G401 (cell line): Measurements from ENCODE around the gene GALNT15. TPM values are rescaled to one million over a fixed set of nuclear protein-coding genes. Genes with fewer than 3 reads are reported as not detected.
A peak's percentile ranks its signal among the peaks of the same experiment; 100 is the strongest.

Experiments used
- DNase-seq: peaks from one replicate; pipeline ENCODE4 v3.0.0-alpha.2; 2015; ENCODE audit warnings: low spot score
- in situ Hi-C: cut with HindIII; loops from 2 replicates; pipeline ENCODE4 v1.10.0; 2016; ENCODE audit warnings: low sequenced_read_pairs, mixed read lengths
- total RNA-seq: library from RNA; depleted of rRNA; stranded (reverse); fragments of >200 nt; shearing (Covaris generic); gene quantifications from 2 replicates; pipeline ENCODE4 v1.2.3, GENCODE V29; 2014

The GALNT15 gene
- total RNA-seq, 1 experiment from 2014 or later: not detected

DNA sequence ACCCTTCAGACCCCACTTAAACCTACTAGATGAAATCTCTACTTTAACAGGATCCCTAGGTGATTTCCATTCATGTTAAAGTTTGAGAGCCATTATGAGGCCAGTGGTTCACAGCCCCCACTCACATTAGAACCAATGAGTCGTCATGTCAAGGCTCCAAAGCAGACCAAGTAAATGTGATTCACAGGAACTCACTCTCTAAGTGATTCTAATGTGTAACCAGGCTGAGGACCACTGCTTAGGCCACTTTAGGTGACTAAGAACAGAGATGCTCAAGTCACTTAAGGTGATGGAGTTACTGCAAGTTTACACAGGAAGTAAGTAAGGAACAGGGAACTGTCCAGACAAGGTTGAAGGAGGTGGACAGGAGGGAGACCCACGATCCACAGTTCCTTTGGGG lies 7.7 kb downstream of the GALNT15 start:
- DNase-seq: no peak
- in situ Hi-C loops: no loop called here

- in situ Hi-C loops: no loop called here
These were observed 8.1 kb downstream of the GALNT15 start for GRCh38 chr3:16182612-16183011.

GRCh38 chr3:16183082-16183481 lies 8.6 kb downstream of the GALNT15 start:
- no peak for DNase-seq
- in situ Hi-C loops: no loop called here

More at GRCh38 chr3:16182612-16183011, 8.1 kb downstream of the GALNT15 start:
- DNase-seq: no peak

DNA sequence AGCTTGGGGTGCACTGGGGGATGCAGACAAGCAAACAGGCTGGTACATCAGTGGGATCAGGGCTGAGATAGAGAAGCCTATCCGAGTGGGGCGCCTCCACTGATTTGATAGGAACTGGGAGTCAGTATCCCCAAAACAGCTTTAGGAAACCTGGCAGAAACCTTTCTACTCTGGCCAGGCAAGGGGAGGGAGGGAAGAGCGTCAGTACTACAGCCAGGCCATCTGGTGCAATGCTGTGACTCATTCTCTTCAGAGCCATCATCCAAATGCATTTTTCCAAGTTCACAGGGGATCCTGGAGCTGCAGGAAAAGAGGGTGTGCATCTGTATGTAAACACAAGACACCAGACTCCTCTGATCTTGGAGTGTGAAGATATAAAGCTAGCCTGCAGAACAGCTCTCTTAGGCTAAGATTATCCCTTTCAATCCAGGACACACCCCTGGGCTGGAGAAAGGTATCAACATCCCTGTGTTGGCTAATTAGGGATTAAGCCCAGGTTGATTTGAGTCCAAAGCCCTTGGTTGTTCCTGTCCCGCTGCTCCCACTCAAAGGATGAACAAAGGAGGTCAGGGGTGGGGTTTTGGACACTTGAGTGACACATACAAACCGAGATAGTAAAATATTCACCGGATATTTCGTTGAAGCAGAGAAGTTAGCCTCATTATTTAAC lies 9.3 kb downstream of the GALNT15 start:
- in situ Hi-C loops: no loop called here
- peak; percentile 98 for DNase-seq

- in situ Hi-C loops: no loop called here
- DNase-seq: no peak
These were observed 11.6 kb downstream of the GALNT15 start for GRCh38 chr3:16186086-16186485.

DNA sequence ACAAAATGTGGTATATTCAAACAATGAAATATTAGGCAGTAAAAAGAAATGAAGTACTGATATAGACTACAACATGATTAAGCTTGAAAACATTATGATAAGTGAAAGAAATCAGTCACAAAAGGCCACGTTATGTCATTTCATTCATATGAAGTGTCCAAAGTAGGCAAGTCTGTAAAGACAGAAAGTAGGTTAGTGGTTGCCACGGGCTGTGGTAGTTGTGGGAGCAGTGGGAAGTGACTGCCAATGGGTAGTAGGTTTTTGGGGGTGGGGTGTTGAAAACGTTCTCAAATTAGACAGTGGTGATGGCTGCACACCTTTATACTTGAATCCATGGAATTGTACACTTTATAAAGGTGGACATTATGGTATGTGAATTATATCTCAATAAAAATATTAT lies 12.1 kb downstream of the GALNT15 start:
- in situ Hi-C loops: no loop called here
- DNase-seq: no peak

DNA sequence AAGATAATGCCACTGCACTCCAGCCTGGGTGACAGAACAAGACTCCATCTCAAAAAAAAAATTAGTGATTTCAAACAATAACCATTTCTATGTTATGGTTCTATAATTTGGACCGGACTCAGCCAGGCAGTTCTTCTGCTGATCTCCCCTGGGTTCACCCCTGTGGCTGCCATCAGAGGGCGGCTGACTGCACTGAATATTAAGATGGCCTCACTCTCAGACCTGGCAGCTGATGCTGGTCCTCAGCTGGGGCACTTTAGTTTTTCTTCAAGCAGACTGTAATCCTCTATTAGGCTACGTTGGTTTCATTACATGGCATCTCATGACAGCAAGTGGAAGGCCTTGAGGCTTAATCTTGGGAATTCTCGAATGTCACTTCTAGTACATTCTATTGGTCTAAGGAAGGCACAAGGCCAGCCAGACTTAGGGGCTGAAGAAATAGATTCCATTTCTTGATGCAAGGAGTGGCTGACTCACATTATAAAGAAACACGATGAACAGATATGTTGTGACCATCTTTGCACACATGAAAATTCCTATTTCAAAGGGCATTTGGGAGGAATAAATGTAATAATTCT lies 12.8 kb downstream of the GALNT15 start:
- in situ Hi-C loops: no loop called here
- no peak for DNase-seq

GRCh38 chr3:16188071-16188470 lies 13.6 kb downstream of the GALNT15 start:
- in situ Hi-C loops: no loop called here
- no peak for DNase-seq

- DNase-seq: no peak
- in situ Hi-C loops: no loop called here
These were observed 14.7 kb downstream of the GALNT15 start for GRCh38 chr3:16189201-16189600.

DNA sequence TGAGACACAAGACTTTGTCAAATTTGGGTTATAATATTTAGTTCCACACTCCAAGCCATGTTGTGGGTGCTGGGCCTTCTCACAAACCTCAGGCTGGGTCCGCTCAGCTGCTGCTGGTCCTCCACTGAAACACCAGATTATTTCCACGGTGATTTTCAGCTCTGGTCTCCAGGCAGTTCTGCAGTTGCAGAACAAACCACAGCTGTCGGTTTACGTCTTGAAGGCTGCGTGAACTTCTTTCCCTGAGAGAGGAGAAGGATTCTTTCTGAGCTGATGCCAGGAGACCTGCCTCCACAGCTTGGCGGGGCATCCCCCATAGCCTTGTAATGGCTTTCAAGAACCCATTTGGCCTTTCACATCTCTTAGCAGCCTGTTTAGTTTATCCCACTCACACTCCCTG lies 16.2 kb downstream of the GALNT15 start:
- in situ Hi-C loops: no loop called here
- no peak for DNase-seq

DNA sequence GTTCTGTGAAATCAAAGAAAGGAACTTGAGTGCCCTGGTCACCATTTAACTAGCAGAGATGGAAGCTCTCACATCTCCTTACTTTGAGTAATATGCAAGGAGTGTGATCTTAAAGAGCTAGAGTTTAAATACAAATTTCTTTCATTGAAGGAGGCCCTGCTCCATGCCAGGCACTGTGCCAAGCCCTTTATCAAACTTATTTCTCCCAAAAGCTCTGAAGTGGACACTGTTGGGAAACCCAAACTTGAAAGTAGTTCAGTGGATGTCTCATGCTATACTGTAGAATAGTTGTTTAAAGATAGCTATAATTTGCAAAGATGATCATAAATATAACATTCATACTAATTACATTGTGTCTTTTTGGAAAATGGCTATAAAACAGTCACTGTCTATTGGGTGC lies 17.1 kb downstream of the GALNT15 start:
- DNase-seq: no peak
- in situ Hi-C loops: no loop called here

DNA sequence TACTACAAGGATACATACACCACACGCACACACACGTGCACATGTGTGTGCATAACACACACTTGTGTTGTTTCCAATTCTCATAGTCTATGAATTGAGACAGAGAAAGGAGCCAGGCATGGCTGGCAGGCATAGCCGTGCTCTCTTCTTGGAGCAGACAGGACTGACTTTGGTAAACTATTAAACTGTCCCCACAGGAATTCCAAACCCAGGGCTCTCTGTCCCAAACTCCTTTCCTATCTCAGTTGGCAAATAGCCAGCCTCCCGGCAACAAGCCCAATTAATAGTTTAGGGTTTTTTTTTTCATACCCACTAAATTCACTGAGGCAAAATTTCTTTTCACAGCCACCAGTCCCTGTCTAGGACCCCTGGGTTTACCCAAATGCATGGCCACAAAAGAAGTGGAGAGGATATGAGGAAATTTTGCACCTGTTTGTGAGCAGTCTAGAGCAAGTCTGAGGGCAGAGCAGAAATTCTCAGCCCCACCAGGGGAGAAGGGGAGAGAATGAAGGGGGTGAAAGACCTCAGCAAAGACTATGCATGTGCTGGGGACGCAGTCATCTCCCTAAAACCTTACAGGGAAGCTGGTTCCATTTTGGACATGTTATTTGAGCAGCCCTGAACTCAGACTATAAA lies 17.8 kb downstream of the GALNT15 start:
- in situ Hi-C loops: no loop called here
- no peak for DNase-seq

- in situ Hi-C loops: no loop called here
These were observed 23.9 kb downstream of the GALNT15 start for GRCh38 chr3:16198427-16198826.

GRCh38 chr3:16199769-16200168 lies 25.3 kb downstream of the GALNT15 start:
- in situ Hi-C loops: no loop called here
- DNase-seq: no peak

More at GRCh38 chr3:16198427-16198826, 23.9 kb downstream of the GALNT15 start:
- no peak for DNase-seq

DNA sequence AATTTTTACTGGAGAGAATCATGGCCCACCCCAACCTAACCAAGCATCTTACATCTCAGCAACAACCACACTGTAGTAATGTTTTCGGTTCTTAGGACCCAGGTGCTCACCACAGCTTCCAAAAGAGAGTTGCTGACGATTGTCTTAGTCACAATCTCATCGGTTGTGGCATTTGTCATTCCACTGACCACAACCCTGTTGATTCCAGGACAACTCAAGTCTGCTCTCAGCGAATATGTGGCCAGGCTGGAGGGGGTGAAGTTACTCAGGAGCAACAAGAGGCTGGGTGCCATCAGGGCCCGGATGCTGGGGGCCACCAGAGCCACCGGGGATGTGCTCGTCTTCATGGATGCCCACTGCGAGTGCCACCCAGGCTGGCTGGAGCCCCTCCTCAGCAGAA lies 25.9 kb downstream of the GALNT15 start:
- in situ Hi-C loops: no loop called here
- no peak for DNase-seq

DNA sequence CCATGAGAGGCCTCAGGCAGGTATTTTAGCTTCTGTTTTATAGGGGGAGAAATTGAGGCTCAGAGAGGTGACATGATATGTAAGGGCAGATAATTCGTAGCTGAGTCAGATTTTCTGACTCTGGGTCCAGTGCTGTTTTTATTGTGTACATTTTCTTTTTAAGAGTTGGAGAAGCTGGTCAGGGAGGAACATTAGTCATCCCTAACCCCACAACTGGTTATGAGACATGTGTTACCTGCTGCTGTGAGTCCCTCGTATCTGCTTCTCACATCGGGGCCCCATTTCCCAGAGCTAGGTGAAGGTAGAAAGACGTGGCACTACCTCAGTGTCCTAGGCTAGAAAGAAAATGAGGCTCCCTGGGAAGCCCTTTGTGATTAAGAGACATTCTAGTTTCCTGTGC lies 28.6 kb downstream of the GALNT15 start:
- DNase-seq: no peak
- in situ Hi-C loops: no loop called here

GRCh38 chr3:16203671-16204629 lies 29.5 kb downstream of the GALNT15 start:
- DNase-seq: no peak
- in situ Hi-C loops: no loop called here

GRCh38 chr3:16204751-16205150 lies 30.3 kb downstream of the GALNT15 start:
- in situ Hi-C loops: no loop called here
- DNase-seq: no peak

GRCh38 chr3:16205156-16205870 lies 30.8 kb downstream of the GALNT15 start:
- no peak for DNase-seq
- in situ Hi-C loops: no loop called here
